Measurements from ENCODE around the gene FAM200B. TPM values are rescaled to one million over a fixed set of nuclear protein-coding genes. Genes with fewer than 3 reads are reported as not detected.

Gene FAM200B
- total RNA-seq, result 29.3 TPM
- long read RNA-seq, full-length matches to known transcripts, result 16 of 21 reads
- long read RNA-seq, partial matches to known transcripts, result 1 of 21 reads
- long read RNA-seq, other reads (novel, unspliced or antisense), result 4 of 21 reads

DNA sequence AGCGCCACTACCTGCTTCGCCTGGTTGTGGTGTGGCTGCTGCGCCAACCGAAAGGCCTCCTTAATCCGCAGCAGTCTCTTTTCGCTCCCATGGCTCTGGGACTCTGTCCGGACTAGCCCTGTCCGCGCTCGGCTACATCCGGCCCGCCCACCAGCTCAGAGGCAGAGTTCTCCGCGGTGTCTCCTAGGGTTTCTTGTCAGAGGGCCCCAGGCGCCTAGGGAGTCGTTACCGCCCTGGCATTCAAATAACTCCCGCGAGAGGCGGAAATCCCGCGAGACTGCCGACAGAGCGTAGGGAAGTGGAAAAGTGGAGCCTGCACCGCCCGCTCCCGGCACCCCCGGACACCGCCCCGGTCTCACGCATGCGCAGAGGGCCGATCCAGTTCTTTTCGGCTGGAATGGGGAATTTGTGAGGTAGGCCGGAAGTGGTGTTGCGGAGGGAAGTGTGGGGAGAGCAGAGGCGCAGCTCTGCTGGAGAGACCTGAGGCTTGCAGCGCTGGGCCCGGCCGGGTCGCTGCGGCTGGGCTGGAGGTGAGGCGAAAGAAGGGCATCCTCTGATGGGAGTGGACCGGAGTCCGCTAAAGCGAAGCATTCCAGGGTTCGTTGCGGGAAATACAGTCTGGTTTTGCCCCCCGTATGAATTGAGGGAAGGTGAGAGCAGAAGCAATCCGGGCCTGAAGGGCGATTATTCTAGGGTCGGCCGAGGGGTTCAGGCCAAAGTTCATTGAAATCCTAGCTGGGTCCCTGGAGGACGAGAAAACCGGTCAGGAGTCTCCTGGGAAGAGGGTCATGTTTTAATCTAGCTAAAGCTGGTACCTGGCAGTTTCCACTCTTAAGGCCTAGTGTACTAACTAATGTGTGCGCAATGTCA is at the start of gene FAM200B:
Gene FAM200B (plus strand): TSS at position 456 of the 870 bp plus-strand sequence. CDS start 5,151 bp downstream, outside the sequence.
- intact Hi-C loops (cut with DNase I), result no loop called here
- ATAC-seq (peak; percentile 97), DNase-seq (peak; percentile 99)
- Histone ChIP-seq H3K9me3 (no peaks in the 10 kb centered on the region), H3K27me3 (no peaks in the 10 kb centered on the region), H3K4me3 (peak within 1 kb of the TSS; percentile 74), H3K36me3 (peaks cover 8% of the 10 kb centered on the region), H3K4me1 (peaks cover 17% of the 10 kb centered on the region), H3K27ac (peak within 1 kb of the TSS; percentile 96)
- TF ChIP-seq CTCF (IDR thresholded peaks at IDR 0.05), result peak; percentile 10

DNA sequence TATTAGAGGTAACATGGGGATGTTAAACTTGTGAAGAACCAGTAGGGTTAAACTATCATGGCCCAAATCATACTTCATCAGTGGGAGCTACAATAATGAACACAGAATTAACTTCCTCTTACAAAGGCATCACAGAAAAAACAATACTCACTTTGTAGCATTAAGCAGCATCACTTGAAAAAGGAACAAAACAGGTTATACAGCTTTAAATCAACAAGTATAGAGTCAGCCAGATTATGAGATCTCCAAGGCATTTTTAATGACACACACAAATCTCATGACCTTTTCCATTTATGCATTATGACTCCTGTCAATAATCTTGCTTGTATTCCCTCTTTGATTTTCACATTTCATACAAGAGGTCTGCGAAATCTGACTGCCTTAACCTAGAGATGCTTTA is 44.8 kb upstream of the FAM200B start:
- no peak for ATAC-seq

DNA sequence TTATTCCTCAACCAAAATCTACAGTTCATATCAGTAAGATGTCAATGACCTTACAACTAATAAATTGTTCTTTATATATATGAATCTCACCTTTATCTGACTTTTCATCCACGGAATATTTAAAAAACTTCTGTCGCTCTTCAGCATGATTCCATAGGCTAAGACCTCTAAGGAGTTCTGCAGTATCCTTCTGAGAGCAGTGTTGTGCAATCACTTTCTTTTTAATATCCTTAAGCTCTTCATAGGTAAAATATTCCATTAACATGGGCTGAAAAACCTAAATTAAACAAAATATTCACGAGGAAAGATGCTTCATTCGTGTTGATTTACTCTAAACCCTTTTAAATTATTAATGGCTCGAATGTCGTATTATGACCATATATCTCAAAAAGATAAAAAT is 43.2 kb upstream of the FAM200B start:
- Histone ChIP-seq H3K4me1 (no peaks in the 10 kb centered on the region), H3K27me3 (no peaks in the 10 kb centered on the region), H3K27ac (no peak overlapping the region), H3K9me3 (no peaks in the 10 kb centered on the region), H3K4me3 (no peak overlapping the region), H3K36me3 (peaks cover 76% of the 10 kb centered on the region)
- no peak for ATAC-seq
- no peak for DNase-seq
- TF ChIP-seq CTCF (IDR thresholded peaks at IDR 0.05), result no peak
- intact Hi-C loops (cut with DNase I), result no loop called here

More for the DNA sequence above, 44.8 kb upstream of the FAM200B start:
- no peaks in the 10 kb centered on the region for H3K27me3 ChIP-seq
- no peaks in the 10 kb centered on the region for H3K4me1 ChIP-seq
- H3K27ac ChIP-seq, result no peak overlapping the region
- no peak overlapping the region for H3K4me3 ChIP-seq
- DNase-seq, result no peak
- TF ChIP-seq CTCF (IDR thresholded peaks at IDR 0.05), result no peak
- H3K9me3 ChIP-seq, result no peaks in the 10 kb centered on the region
- intact Hi-C loops (cut with DNase I), result no loop called here
- peaks cover 90% of the 10 kb centered on the region for H3K36me3 ChIP-seq

DNA sequence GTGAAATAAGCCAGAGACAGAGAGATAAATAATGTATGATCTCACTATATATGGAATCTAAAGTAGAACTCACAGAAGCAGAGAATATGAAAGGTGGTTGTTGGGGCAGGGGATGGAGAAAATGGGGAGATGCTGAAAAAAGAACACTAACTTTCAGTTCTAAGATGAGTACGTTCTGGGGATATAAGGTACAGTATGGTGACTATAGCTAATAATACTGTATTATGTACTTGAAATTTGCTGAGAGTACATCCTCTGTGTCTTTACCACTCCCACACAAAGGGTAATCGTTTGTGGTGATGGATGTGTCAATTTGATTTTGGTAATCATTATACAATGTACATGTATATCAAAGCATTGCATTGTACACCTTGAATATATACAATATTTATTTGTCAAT is 33.0 kb upstream of the FAM200B start:
- H3K9me3 ChIP-seq, result no peaks in the 10 kb centered on the region
- peaks cover 3% of the 10 kb centered on the region for H3K36me3 ChIP-seq
- no peak overlapping the region for H3K4me3 ChIP-seq
- no peak overlapping the region for H3K27ac ChIP-seq
- H3K4me1 ChIP-seq, result peaks cover 52% of the 10 kb centered on the region
- ATAC-seq (no peak), DNase-seq (no peak)
- intact Hi-C loops (cut with DNase I), result loop anchor here (5.0 kb wide), 1 partner anchor 171 kb away; no protein-coding TSS in a partner anchor
- no peaks in the 10 kb centered on the region for H3K27me3 ChIP-seq
- no peak for TF ChIP-seq CTCF (IDR thresholded peaks at IDR 0.05)

DNA sequence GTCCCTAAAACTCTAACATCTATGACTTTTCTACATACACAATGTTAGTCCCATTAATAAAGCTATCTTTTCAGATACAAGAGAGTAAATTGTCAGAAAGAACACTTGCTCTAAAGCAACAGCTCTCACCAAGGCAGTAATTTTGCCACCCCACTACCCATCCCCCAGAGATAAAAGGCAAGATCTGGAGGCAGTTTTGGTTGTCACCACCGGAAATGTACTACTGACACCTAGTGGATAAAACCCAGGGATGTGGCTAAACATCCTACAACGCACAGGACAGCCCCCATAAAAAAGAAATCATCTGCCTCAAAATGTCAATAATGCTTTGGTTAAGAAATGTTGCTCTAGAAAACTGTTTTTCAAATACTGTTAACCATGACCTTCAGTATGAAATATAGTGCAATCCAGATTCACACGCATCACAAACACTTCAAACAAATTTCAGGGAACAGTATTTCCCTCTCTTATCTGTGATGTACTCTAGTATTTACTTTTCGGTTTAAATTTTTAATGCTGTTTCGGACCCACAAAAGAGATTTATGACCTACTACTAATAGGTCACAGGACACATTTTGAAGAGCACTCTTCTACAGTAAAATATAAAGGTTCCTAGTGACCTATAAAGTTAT is 31.6 kb upstream of the FAM200B start:
- ATAC-seq (peak; percentile 84), DNase-seq (no peak)
- intact Hi-C loops (cut with DNase I), result loop anchor here (5.0 kb wide), 1 partner anchor 173 kb away; no protein-coding TSS in a partner anchor
- Histone ChIP-seq H3K36me3 (no peaks in the 10 kb centered on the region), H3K4me3 (no peak overlapping the region), H3K27me3 (no peaks in the 10 kb centered on the region), H3K4me1 (peaks cover 52% of the 10 kb centered on the region), H3K9me3 (no peaks in the 10 kb centered on the region), H3K27ac (no peak overlapping the region)
- peak; percentile 71 for TF ChIP-seq CTCF (IDR thresholded peaks at IDR 0.05)
